Left ventricle myocardium inferior (tissue), 1 donor: Measurements from ENCODE around the gene EIF4G1. TPM values are rescaled to one million over a fixed set of nuclear protein-coding genes. Genes with fewer than 3 reads are reported as not detected.

Experiments
- DNase-seq: peaks from one replicate; pipeline ENCODE4 v3.0.0-alpha.2; 2020
- H3K27ac ChIP-seq: fragments of 200-600 bp; replicated peaks from 2 replicates; pipeline ENCODE4 v1.8.0; 2021
- H3K27me3 ChIP-seq: fragments of 200-600 bp; 2 replicates; pipeline ENCODE4 v1.8.0; 2021; ENCODE audit warnings: low read depth
- H3K36me3 ChIP-seq: fragments of 200-600 bp; 2 replicates; pipeline ENCODE4 v1.8.0; 2021
- H3K4me1 ChIP-seq: fragments of 200-600 bp; 2 replicates; pipeline ENCODE4 v1.8.0; 2021
- H3K4me3 ChIP-seq: fragments of 200-600 bp; 2 replicates; pipeline ENCODE4 v1.8.0; 2021; ENCODE audit warnings: mild to moderate bottlenecking, moderate library complexity
- H3K9me3 ChIP-seq: fragments of 200-600 bp; replicated peaks from 2 replicates; pipeline ENCODE4 v1.8.0; 2021
- intact Hi-C: fragments of 100-400 bp; cut with micrococcal nuclease; formaldehyde crosslinking; loops from one replicate; pipeline ENCODE4 v1.11.0; 2022
- total RNA-seq: library from RNA; stranded (reverse); fragmentation: NEBNext Ultra II Directional; extraction: Animal tissue kit (Norgen Biotek cat#: 25700); gene quantifications from one replicate; pipeline ENCODE4 v1.2.1, GENCODE V29; 2021
- TF ChIP-seq, protein P1 (sequence below): fragments of 200-600 bp; IDR thresholded peaks from 2 replicates; pipeline ENCODE4 v1.8.0; 2021; ENCODE audit warnings: antibody characterized with exemption, mild to moderate bottlenecking, borderline replicate concordance
- donor health status: DM: no; HTN: yes; CAD: no; lungs with severe emphysema.

EIF4G1 gene
- total RNA-seq, 1 donor from 2014 or later = 224 TPM

DNA sequence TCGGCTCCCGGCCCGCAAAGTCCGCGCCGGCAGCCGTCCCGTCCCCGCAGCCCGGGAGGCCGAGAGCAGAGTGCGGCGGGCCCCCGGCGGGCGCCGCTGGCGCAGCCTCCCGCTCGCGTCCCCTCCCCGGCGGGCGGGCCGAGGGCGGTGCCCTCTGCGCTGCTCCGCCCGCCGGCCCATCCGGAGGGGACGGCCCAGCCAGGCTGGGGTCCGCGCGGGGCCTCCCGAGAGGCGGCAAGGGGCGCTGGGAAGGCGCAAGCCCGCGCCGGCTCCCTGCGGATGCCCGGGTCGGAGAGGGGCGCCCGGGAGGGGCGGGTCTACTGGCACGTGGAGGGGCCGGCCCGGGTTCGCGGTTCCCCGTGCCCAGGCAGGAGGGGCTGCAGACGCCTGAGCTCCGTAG is 47.1 kb downstream of the EIF4G1 start, which contains the start of the genes CLCN2 and POLR2H:
CLCN2 (minus strand) TSS at position 74 of the 400 bp plus-strand sequence. CDS start 126 bp downstream, outside the sequence.
POLR2H (plus strand) TSS at position 179 of the 400 bp plus-strand sequence. CDS start 1,783 bp downstream, outside the sequence.
- Histone ChIP-seq H3K4me3 (peak within 1 kb of the TSS; percentile 97), H3K27me3 (no peaks in the 10 kb centered on the region), H3K4me1 (peaks cover 47% of the 10 kb centered on the region), H3K9me3 (no peaks in the 10 kb centered on the region), H3K27ac (peak within 1 kb of the TSS; percentile 100), H3K36me3 (peaks cover 17% of the 10 kb centered on the region)
- TF ChIP-seq, protein P1, sequence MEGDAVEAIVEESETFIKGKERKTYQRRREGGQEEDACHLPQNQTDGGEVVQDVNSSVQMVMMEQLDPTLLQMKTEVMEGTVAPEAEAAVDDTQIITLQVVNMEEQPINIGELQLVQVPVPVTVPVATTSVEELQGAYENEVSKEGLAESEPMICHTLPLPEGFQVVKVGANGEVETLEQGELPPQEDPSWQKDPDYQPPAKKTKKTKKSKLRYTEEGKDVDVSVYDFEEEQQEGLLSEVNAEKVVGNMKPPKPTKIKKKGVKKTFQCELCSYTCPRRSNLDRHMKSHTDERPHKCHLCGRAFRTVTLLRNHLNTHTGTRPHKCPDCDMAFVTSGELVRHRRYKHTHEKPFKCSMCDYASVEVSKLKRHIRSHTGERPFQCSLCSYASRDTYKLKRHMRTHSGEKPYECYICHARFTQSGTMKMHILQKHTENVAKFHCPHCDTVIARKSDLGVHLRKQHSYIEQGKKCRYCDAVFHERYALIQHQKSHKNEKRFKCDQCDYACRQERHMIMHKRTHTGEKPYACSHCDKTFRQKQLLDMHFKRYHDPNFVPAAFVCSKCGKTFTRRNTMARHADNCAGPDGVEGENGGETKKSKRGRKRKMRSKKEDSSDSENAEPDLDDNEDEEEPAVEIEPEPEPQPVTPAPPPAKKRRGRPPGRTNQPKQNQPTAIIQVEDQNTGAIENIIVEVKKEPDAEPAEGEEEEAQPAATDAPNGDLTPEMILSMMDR = peak; percentile 8
- intact Hi-C loops = no loop called here
- DNase-seq = peak; percentile 54

- TF ChIP-seq, protein P1 = no peak
- intact Hi-C loops = no loop called here
- H3K27ac ChIP-seq = peak overlapping the region; percentile 100
These were observed 47.7 kb downstream of the EIF4G1 start for GRCh38 chr3:184361932-184362667.

GRCh38 chr3:184362668-184363546 is 48.5 kb downstream of the EIF4G1 start:
- Histone ChIP-seq H3K27me3 (no peaks in the 10 kb centered on the region), H3K4me3 (peak overlapping the region; percentile 97), H3K4me1 (peaks cover 47% of the 10 kb centered on the region), H3K9me3 (no peaks in the 10 kb centered on the region), H3K36me3 (peaks cover 25% of the 10 kb centered on the region), H3K27ac (peak overlapping the region; percentile 100)
- intact Hi-C loops = no loop called here
- TF ChIP-seq, protein P1 = peak; percentile 66
- peak; percentile 96 for DNase-seq

More at GRCh38 chr3:184361932-184362667, 47.7 kb downstream of the EIF4G1 start:
- Histone ChIP-seq H3K9me3 (no peaks in the 10 kb centered on the region), H3K27me3 (no peaks in the 10 kb centered on the region), H3K36me3 (peaks cover 21% of the 10 kb centered on the region), H3K4me1 (peaks cover 47% of the 10 kb centered on the region), H3K4me3 (peak overlapping the region; percentile 97)
- peak; percentile 68 for DNase-seq

- Histone ChIP-seq H3K4me1 (peaks cover 47% of the 10 kb centered on the region), H3K4me3 (no peak overlapping the region), H3K36me3 (peaks cover 31% of the 10 kb centered on the region), H3K27ac (no peak overlapping the region), H3K9me3 (no peaks in the 10 kb centered on the region), H3K27me3 (no peaks in the 10 kb centered on the region)
- TF ChIP-seq, protein P1 = no peak
- intact Hi-C loops = no loop called here
- no peak for DNase-seq
These were observed 52.3 kb downstream of the EIF4G1 start for GRCh38 chr3:184366619-184367289.

GRCh38 chr3:184368116-184368515 is 53.7 kb downstream of the EIF4G1 start:
- Histone ChIP-seq H3K9me3 (no peaks in the 10 kb centered on the region), H3K27ac (no peak overlapping the region), H3K4me3 (no peak overlapping the region), H3K4me1 (peaks cover 42% of the 10 kb centered on the region), H3K36me3 (peaks cover 31% of the 10 kb centered on the region), H3K27me3 (no peaks in the 10 kb centered on the region)
- intact Hi-C loops = no loop called here
- DNase-seq = no peak
- TF ChIP-seq, protein P1 = no peak
